ENCODE measurements around the gene ACOT2. TPM values are rescaled to one million over a fixed set of nuclear protein-coding genes. Genes with fewer than 3 reads are reported as not detected.

Gene ACOT2
- polyA plus RNA-seq, 1 of the 3 experiments (the other 2 are of a cell fraction): 46.7 TPM

- peak; percentile 90 for DNase-seq
- no peaks in the 10 kb centered on the region for H3K9me3 ChIP-seq
- peaks cover 11% of the 10 kb centered on the region for H3F3A ChIP-seq (replicated peaks; ENCODE audit: insufficient read depth)
- no peaks in the 10 kb centered on the region for H3K27me3 ChIP-seq (ENCODE audit: insufficient read depth)
- H3K9ac ChIP-seq: peak within 1 kb of the TSS; percentile 47; the same call in 1 of the 2 replicates
- H3K4me2 ChIP-seq: peak within 1 kb of the TSS; percentile 88
- no peaks in the 10 kb centered on the region for H3K4me1 ChIP-seq (ENCODE audit: control insufficient read depth in 1 of 2, insufficient read depth in 2 of 2, low read depth in 1 of 2, low read length in 1 of 2)
- peak within 1 kb of the TSS; percentile 93 for H2AFZ ChIP-seq (ENCODE audit: low read depth)
- TF ChIP-seq USF2 (IDR thresholded peaks at IDR 0.05; ENCODE audit: borderline replicate concordance, low read depth, low read length) (no peak), NRF1 (IDR thresholded peaks at IDR 0.05; ENCODE audit: low read depth, low read length) (peak; percentile 57), TEAD4 (IDR thresholded peaks at IDR 0.05; ENCODE audit: borderline replicate concordance, insufficient read depth) (no peak), TAF1 (IDR thresholded peaks at IDR 0.05; ENCODE audit: borderline replicate concordance, low read depth, low read length) (0 out of 2 replicates have a peak, but pooled peaks have one; percentile 20), RCOR1 (IDR thresholded peaks at IDR 0.05; ENCODE audit: low read length) (0 out of 2 replicates have a peak, but pooled peaks have one; percentile 29), MXI1 (IDR thresholded peaks at IDR 0.05; ENCODE audit: low read depth, low read length) (peak; percentile 35), MEF2A (IDR thresholded peaks at IDR 0.05; ENCODE audit: borderline replicate concordance, low read depth) (no peak)
- TF ChIP-seq, protein P1, sequence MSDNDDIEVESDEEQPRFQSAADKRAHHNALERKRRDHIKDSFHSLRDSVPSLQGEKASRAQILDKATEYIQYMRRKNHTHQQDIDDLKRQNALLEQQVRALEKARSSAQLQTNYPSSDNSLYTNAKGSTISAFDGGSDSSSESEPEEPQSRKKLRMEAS (IDR thresholded peaks at IDR 0.05; ENCODE audit: low read depth): peak; percentile 47; the same call in 1 of the 2 replicates
- H3K9me2 ChIP-seq: no peaks in the 10 kb centered on the region
- H4K20me1 ChIP-seq (ENCODE audit: insufficient read depth): no peaks in the 10 kb centered on the region
- H3K4me3 ChIP-seq (ENCODE audit: low read depth in 2 of 2, low read length in 1 of 2): peak within 1 kb of the TSS; percentile 60 to 62
- H3K36me3 ChIP-seq (replicated peaks in 1 of 2; ENCODE audit: control insufficient read depth in 1 of 2, insufficient read depth in 2 of 2, low read length in 1 of 2): no peaks in the 10 kb centered on the region
- H3K27ac ChIP-seq (ENCODE audit: low read depth in 2 of 2, low read length in 1 of 2): peak within 1 kb of the TSS in 1 of 2 experiments; percentile 31; a peak in 2 of 4 replicates
- ChIA-PET CTCF (interaction anchor here (0.6 to 2.5 kb wide), 5 partner anchors 10 to 439 kb away, joined by 3 to 10 read pairs (median 4); no protein-coding TSS in a partner anchor), POLR2A (interaction anchor here (0.7 to 1.9 kb wide), 6 partner anchors 42 to 554 kb away, joined by 3 to 8 read pairs (median 4); partner anchors contain the start of genes ACOT2, RBM25 and RIOX1)
- 0% methylated on average over 2 of the region's 84 CpGs for WGBS (ENCODE audit: low lambda C conversion rate)
- no peaks in the 10 kb centered on the region for H3K79me2 ChIP-seq (ENCODE audit: insufficient read depth)
These were observed 43.5 kb downstream of the ACOT2 start, which contains the start of gene ACOT6 for GRCh38 chr14:73612339-73613045. TSS of gene ACOT6 (plus strand) at chr14:73612517. CDS start at chr14:73612572, 55 bp downstream.

DNA sequence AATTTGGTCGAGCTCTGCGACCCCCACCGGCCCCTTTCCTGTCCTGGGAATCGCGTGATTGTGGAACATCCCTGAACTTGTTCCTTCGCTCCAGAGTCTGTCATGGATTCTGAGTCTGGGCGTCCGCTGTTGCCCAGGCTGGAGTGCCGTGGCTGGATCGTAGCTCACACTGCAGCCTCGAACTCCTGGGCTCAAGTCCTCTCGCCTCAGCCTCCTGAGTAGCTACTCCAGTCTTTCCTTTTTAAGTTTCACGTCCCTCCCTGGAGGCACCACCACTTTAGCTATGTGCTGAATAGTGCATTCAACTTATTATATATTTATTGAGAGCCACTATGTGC lies 44.0 kb downstream of the ACOT2 start:
- 26% methylated on average over 7 of the region's 13 CpGs for WGBS (ENCODE audit: low lambda C conversion rate)
- Histone ChIP-seq H3K36me3 (replicated peaks in 1 of 2; ENCODE audit: control insufficient read depth in 1 of 2, insufficient read depth in 2 of 2, low read length in 1 of 2) (no peaks in the 10 kb centered on the region), H3K27ac (ENCODE audit: low read depth in 2 of 2, low read length in 1 of 2) (no peak overlapping the region), H3K4me1 (ENCODE audit: control insufficient read depth in 1 of 2, insufficient read depth in 2 of 2, low read depth in 1 of 2, low read length in 1 of 2) (no peaks in the 10 kb centered on the region), H3K4me2 (peak overlapping the region; percentile 88), H4K20me1 (ENCODE audit: insufficient read depth) (no peaks in the 10 kb centered on the region), H3K9me2 (no peaks in the 10 kb centered on the region), H3F3A (replicated peaks; ENCODE audit: insufficient read depth) (peaks cover 11% of the 10 kb centered on the region), H3K9ac (peak overlapping the region; percentile 47; the same call in 1 of the 2 replicates), H3K9me3 (no peaks in the 10 kb centered on the region), H3K4me3 (ENCODE audit: low read depth in 2 of 2, low read length in 1 of 2) (peak overlapping the region; percentile 60 to 62), H2AFZ (ENCODE audit: low read depth) (peak overlapping the region; percentile 93), H3K79me2 (ENCODE audit: insufficient read depth) (no peaks in the 10 kb centered on the region), H3K27me3 (ENCODE audit: insufficient read depth) (no peaks in the 10 kb centered on the region)
- DNase-seq: no peak
- TF ChIP-seq REST (IDR thresholded peaks at IDR 0.05; ENCODE audit: low read depth, low read length) (no peak), RXRA (IDR thresholded peaks at IDR 0.05; ENCODE audit: borderline replicate concordance, low read depth) (no peak), RAD21 (IDR thresholded peaks at IDR 0.05; ENCODE audit: low read length) (no peak), RCOR1 (IDR thresholded peaks at IDR 0.05; ENCODE audit: low read length) (no peak), JUND (IDR thresholded peaks at IDR 0.05) (no peak), MXI1 (IDR thresholded peaks at IDR 0.05; ENCODE audit: low read depth, low read length) (no peak), IRF3 (IDR thresholded peaks at IDR 0.05; ENCODE audit: low read depth, low read length) (no peak), SIN3A (IDR thresholded peaks at IDR 0.05; ENCODE audit: borderline replicate concordance, low read depth, low read length) (no peak), RFX5 (IDR thresholded peaks at IDR 0.05; ENCODE audit: low read length) (no peak), TCF12 (IDR thresholded peaks at IDR 0.05) (no peak), SMC3 (IDR thresholded peaks at IDR 0.05; ENCODE audit: low read depth, low read length) (no peak), USF2 (IDR thresholded peaks at IDR 0.05; ENCODE audit: borderline replicate concordance, low read depth, low read length) (no peak), FOSL2 (IDR thresholded peaks at IDR 0.05; ENCODE audit: borderline replicate concordance, low read depth) (no peak)
- CTCF ChIA-PET: interaction anchor here (0.6 to 2.5 kb wide), 5 partner anchors 10 to 440 kb away, joined by 3 to 10 read pairs (median 4); no protein-coding TSS in a partner anchor
- POLR2A ChIA-PET: interaction anchor here (0.7 to 1.9 kb wide), 6 partner anchors 43 to 555 kb away, joined by 3 to 8 read pairs (median 4); partner anchors contain the start of genes ACOT2, RBM25 and RIOX1

Data from SK-N-SH (cell line).